Middle frontal gyrus (tissue), 1 donor: Measurements from ENCODE around the gene NRXN3.
"Not testable (repeated sequence)": the region's sequence is repeated elsewhere in the genome, so short reads cannot be mapped to it uniquely, and the experiment has no call there.

Experiments
- DNase-seq: peaks from one replicate; pipeline ENCODE4 v3.0.0-alpha.2; 2015; ENCODE audit warnings: low spot score; ENCODE audit errors: extremely low spot score

Gene NRXN3

GRCh38 chr14:78573736-78574135 is 403.6 kb downstream of the NRXN3 start:
- DNase-seq, result not testable (repeated sequence)

GRCh38 chr14:78576437-78577166 is 406.4 kb downstream of the NRXN3 start:
- DNase-seq, result no peak

DNA sequence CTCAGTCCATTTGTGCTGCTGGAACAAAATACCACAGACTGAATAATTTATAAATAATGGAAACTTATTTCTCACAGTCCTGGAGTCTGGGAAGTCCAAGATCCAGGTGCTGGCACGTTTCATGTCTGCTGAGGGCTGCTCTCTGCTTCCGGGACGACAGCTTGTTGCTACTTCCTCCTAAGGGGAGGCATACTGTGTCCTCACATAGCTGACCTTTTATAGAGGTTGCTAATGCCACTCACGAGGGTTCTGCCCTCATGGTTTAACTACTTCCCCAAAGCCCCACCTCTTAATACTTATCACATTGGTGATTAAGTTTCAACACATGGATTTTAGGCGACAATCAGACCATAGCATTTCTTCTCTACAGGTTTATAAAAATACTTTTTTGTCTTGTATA is 411.1 kb downstream of the NRXN3 start:
- DNase-seq, result no peak

GRCh38 chr14:78586681-78587080 is 416.5 kb downstream of the NRXN3 start:
- DNase-seq, result no peak

DNA sequence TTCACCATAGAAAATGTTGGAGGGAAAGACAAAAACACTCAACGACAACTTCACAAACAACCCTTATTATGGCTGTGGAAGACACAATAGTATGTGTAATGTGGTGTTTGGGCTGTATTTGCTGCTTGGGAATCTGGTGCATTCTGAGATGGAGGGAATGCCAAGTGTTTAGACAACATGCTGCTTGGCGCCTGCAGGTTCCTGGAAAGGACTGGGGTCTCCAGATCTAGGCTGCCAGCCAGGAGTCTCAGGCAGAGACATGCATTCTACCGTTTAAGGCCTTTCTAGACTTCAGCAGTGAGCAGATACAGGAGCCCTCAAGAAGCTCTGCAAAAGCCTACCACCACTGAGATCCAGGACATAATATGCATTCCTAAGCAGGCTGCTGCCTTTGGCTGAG is 418.7 kb downstream of the NRXN3 start:
- no peak for DNase-seq

DNA sequence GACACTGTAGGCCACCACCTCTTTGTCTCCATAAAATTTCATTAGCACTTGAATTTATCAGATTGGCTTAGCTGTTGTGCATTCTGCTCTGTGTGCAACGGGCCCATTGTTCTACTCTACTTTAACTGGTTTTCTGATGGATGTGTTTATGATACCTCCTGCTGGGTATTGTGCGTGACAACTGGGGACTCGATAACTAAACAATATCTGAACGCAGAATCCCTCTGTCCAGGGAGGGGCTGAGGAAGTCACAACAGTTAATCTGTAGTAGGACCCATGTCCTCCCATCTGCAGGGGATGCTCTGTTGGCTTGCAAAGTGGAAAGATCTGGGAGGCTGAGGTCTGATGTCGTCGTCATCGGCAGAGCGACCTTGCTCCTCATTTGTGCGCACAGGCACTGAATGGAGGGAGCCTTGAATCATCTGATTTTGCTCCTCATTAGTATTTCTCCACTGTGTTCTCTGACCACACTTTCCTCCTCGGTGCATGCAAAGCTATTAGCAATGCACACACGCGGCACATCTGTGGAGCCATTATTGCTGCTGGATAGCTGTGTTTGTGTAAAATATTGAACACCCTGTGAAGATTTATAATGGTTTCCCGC is 422.5 kb downstream of the NRXN3 start:
- DNase-seq, result no peak

DNA sequence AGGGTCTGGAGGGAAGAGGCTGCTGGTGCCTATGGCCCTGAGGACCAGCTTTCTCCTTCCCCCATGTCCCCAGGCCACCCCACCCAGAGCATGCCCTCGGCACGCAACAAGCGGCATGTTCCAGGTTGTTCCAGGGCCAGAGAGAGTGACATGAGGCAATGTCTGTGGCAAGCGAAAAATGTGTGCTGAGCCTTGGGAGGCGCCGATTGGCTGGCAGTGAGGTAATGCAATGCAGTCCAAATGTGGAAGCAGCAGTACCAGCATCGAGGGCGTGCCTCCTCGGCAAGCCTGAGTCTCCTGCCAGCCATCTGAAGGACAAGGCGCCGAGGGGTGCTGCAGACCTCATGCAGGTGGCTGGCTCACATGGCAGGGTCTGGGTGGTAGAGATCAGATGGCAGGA is 423.8 kb downstream of the NRXN3 start:
- DNase-seq, result peak; percentile 72

- no peak for DNase-seq
These were observed 425.6 kb downstream of the NRXN3 start for GRCh38 chr14:78595797-78596196.

DNA sequence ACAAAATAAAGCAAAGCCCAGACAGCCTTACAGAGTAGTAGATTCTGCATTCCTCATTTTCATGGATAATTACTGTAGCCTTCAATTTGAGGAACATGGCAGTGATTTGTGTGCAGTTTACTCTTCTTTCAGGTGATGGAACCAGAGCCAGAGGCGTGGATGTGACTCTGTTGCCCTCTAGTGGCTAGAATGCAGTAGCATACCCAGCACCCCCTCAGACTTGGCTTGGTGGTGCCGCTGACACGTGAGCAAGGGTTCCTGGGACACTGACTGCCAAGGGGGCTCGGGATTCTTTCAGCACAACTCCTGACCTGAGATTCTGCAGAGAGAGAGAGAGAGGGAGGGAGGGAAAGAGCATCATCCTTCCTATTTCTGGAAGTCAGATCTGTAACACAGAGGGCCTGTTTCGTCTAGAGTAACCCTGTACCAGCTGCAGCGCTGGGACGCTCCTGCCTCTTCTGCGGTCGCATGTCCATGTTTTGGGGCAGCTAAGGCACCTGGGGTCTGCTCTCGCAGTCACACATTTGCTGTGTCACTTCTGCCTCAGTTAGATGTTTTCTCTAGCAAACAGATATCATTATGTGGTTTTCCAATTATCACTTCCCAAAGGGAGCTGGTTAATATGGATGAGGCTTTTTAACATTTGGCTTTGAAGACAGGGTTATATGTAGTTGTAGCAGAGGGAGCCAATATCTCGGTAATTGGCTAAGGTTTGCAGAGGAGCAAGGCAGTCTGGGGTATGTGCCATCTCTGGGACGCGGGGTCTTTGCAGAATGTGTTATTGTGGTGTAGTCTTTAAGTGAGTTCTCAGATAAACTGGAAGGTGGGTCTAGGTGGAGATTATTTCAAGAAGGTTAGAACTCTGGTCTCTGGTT is 428.1 kb downstream of the NRXN3 start:
- peak; percentile 43 for DNase-seq

GRCh38 chr14:78605025-78605762 is 435.0 kb downstream of the NRXN3 start:
- no peak for DNase-seq

DNA sequence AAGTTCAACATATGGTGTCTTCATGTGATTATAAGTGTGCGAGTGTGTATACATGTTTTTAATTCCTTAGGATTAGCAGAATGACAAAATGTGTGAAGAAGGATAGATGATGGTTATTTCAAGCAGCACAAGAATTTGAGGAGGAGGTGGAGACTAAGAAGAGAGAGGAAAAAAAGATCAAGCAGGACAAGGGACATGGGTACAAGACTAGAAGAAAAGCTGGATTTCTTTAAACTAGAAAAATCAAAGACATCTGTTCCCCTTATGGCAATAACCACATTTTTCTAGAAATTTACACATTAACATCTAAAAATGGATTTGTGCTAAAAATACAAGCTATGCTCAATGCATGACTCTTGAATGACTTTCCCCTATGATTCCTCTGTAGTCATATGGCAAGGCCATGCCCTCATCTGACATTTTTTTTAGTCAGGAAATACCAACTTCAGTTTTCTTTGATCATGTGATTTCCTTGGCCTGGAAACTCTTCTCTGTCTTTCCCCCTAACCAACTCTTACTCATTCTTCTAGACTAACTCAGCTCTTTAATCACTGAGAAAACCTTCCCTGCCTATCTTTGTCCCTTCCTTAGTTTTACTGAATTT is 435.8 kb downstream of the NRXN3 start:
- peak; percentile 18 for DNase-seq

DNA sequence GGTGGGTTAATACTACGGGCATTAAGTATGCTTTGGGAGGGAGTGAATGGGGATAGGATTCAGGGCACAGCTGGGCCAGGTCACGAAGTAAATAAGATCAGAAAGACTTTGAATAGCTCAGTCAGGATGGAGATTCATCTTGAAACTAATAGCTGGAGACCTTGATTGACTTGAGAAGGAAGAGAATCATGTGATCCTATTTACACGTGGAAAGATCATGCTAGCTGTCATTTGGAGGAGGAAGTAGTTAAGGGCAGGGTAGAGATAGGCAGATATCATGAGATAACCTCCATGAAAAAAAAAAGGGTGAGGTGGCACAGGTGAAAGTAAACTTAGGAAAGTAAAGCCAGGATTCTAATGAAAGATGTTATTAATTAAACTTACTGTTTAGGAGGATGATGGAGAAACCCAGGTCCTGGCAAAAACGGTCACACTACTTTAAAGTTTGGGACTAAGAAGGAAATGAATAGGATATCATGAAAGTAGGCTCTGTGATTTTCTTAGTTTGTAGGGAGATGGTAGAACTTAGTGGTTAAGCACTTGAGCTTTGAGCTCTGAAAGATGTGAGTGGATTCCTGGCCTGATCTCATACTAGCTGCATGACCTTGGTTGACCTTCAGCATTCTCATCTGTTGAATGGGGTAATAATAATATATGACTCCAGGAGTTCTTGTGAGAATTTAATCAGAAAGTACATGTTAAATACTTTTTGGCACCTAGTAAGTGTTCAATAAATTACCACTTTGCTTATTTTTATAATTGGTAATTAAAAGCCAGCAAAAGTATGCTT is 439.0 kb downstream of the NRXN3 start:
- DNase-seq, result no peak

GRCh38 chr14:78610994-78611393 is 440.8 kb downstream of the NRXN3 start:
- no peak for DNase-seq

DNA sequence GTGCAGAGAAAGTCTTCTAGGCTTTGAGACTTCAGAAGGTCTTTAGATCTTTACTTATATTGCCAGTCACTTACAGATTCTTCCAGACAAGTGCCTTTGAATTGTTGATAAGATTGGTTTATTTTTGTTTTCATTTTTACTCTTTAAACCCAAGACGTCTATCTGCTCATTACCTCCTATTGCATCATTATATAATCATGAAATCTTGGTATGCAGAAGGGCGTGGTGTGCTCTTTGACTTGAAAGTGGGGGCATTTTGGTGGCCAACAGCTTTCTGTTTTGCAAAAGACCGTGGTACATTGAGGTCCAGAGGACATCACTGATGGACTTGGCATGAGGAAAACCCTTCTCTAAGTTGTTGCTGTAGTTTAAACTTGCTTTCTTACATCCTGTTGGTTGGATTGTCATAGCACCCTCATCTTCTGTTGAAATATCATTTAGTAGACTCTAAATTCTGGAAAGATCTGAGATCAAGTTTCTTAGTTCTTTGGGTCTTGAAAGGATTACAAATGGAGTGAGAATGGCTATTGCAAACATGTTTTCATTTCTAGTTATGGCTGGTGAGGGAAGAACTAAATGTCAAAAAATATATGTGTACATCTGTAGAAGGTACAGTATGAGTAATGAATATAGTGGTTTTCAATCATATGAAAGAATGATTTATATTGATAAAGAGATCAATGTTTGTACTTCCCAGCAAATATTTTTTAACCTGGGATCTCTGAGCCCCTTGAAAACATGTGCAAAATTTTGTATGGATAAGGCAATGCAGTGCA is 441.8 kb downstream of the NRXN3 start:
- DNase-seq, result no peak

DNA sequence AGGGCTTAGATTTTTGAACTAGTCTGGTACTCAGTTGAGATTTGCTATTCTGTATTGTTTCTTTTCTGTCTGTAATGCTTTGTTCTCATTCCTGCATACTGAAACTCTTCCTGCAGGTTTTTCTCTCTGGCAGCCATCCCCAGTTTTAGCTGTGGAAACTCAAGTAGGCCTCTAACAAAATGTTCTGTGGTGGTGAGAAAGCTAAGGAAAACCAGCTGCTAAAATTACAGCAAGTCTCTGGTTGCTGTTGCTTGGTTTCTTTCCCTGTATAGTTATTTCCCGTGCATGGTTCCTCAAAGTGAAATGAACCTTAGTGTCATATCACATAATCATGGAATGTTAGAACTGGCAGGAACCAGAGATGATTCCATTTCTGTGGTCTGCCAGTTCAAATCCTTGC is 442.5 kb downstream of the NRXN3 start:
- peak; percentile 31 for DNase-seq

DNA sequence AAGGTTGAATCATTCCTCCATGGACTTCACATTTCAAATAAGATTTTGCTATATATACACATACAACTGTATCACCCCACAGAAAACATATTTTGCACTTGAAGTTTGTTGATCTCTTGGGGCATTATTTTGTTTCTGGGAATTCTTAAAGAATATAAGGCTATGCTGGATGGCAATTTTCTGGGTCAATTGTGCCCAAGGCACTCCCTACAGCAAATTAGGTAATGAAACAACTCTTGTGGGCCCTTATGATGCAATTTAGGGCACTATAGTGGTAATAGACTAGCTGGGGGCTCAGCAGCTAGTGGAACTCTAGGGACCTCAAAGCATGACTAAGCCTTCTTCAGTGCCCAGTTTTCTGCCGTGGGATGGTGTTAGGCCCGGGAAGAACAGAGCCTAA is 444.4 kb downstream of the NRXN3 start:
- no peak for DNase-seq

- no peak for DNase-seq
These were observed 447.6 kb downstream of the NRXN3 start for GRCh38 chr14:78617735-78618134.

- DNase-seq, result no peak
These were observed 448.2 kb downstream of the NRXN3 start for GRCh38 chr14:78618368-78618767.

DNA sequence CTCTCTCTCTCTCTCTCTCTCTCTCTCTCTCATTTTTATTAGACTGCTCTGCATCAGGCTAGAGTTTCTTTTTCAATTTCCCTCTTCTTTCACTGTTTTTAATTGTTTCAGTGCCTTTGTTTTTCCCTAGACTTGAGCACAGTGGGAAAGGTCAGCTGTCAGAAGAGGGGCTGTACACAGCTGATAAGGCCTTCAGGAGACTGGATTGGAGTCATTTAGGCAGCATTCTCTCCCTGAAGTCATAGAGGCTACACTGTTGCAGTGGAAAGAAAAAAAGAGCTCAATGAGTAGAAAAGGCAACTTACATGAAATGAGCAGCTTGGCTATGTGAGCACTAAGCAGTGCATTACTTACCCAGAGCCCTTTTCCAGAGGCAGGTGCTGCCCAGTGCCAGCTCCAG is 456.9 kb downstream of the NRXN3 start:
- no peak for DNase-seq

- no peak for DNase-seq
These were observed 461.4 kb downstream of the NRXN3 start for GRCh38 chr14:78631551-78631950.
